Measurements from ENCODE around the gene MYO9B.

The MYO9B gene

GRCh38 chr19:17243830-17244617 is 168.4 kb downstream of the MYO9B start:
- DNase-seq: no peak

- no peak for DNase-seq
These were observed 169.3 kb downstream of the MYO9B start for GRCh38 chr19:17244618-17245534.

GRCh38 chr19:17245535-17245984 is 170.0 kb downstream of the MYO9B start, which contains the start of gene NR2F6:
Gene NR2F6 (minus strand): TSS chr19:17245919. CDS start chr19:17245220, 699 bp downstream.
- DNase-seq: no peak

- no peak for DNase-seq
These were observed 171.3 kb downstream of the MYO9B start for GRCh38 chr19:17246681-17247425.

GRCh38 chr19:17248011-17248776 is 172.6 kb downstream of the MYO9B start:
- DNase-seq: no peak

- DNase-seq: no peak
These were observed 174.4 kb downstream of the MYO9B start for GRCh38 chr19:17249887-17250548.

GRCh38 chr19:17254636-17255035 is 179.1 kb downstream of the MYO9B start:
- DNase-seq: no peak

GRCh38 chr19:17255150-17255621 is 179.6 kb downstream of the MYO9B start:
- DNase-seq: no peak

GRCh38 chr19:17256130-17256529 is 180.6 kb downstream of the MYO9B start:
- no peak for DNase-seq

- DNase-seq: no peak
These were observed 183.7 kb downstream of the MYO9B start for GRCh38 chr19:17259118-17259780.

GRCh38 chr19:17259934-17260333 is 184.4 kb downstream of the MYO9B start:
- no peak for DNase-seq

GRCh38 chr19:17260842-17261325 is 185.3 kb downstream of the MYO9B start:
- peak; percentile 88 for DNase-seq

- DNase-seq: no peak
These were observed 187.0 kb downstream of the MYO9B start for GRCh38 chr19:17262557-17262956.

Data from activated gamma-delta T cell treated with Interleukin-2 at 50 U/mL for 16 hours (primary cell).